GM12878 (cell line): ENCODE results near the gene ATP2B1. TPM values are rescaled to one million over a fixed set of nuclear protein-coding genes. Genes with fewer than 3 reads are reported as not detected.

Experiments used
- ATAC-seq: fragments of 200-7000 bp; cut with Tn5 transposase; 3 replicates; pipeline ENCODE4 v1.9.1; 2020; ENCODE audit warnings: mild to moderate bottlenecking, moderate library complexity
- BruUV-seq: library from RNA; stranded (reverse); fragments of 400-500 nt; replicated peaks from 2 replicates; lab custom pipeline; 2021; lab: Mats Ljungman, UMichigan
- CTCF ChIA-PET: fragments of 300-600 bp; sonication (Branson Sonifier 250); formaldehyde crosslinking; extraction: SDS; loops from one replicate; lab custom pipeline; 2021; ENCODE audit warnings: inconsistent platforms; lab: Yijun Ruan, JAX
- POLR2A ChIA-PET: fragments of 350-600 bp; formaldehyde crosslinking; extraction: SDS; loops from one replicate; lab custom pipeline; 2021; ENCODE audit warnings: inconsistent platforms; lab: Charles Lee
- RAD21 ChIA-PET: fragments of 300-600 bp; sonication (Branson Sonifier 250); formaldehyde crosslinking; loops from one replicate; lab custom pipeline; 2023; ENCODE audit warnings: antibody characterized with exemption; ENCODE audit not compliant: unreplicated experiment; lab: Charles Lee
- SMC1A ChIA-PET: fragments of 300-600 bp; sonication (Branson Sonifier 250); formaldehyde crosslinking; loops from one replicate; lab custom pipeline; 2023; ENCODE audit not compliant: unreplicated experiment, uncharacterized antibody; lab: Charles Lee
- DNase-seq: peaks from one replicate; pipeline ENCODE4 v3.0.0-alpha.2; 2011; ENCODE audit warnings: low read depth, low spot score
- FAIRE-seq: peaks from 3 replicates; lab custom pipeline; 2011; peaks lifted over from hg19 to GRCh38; lab: Jason Lieb, UNC
- H2AFZ ChIP-seq: 2 replicates; pipeline ENCODE4 v1.6.0; 2011; ENCODE audit warnings: low read depth, low read length, control low read depth; ENCODE audit not compliant: control insufficient read depth
- H3K27ac ChIP-seq: 2 replicates; pipeline ENCODE4 v1.5.1; 2011; ENCODE audit warnings: control low read depth; ENCODE audit not compliant: control insufficient read depth, insufficient read depth
- H3K27me3 ChIP-seq, 2 experiments: replicated peaks in 1 of 2; 2 replicates each; pipeline versions ENCODE4 v1.6.0 to v1.6.1; 2011; ENCODE audit warnings: low read length in 1 of 2; ENCODE audit not compliant: control insufficient read depth in 2 of 2, insufficient read depth in 2 of 2
- H3K36me3 ChIP-seq, 2 experiments: 2 replicates each; pipeline ENCODE4 v1.5.1; 2011; ENCODE audit warnings: low read length in 1 of 2; ENCODE audit not compliant: control insufficient read depth in 2 of 2, insufficient read depth in 2 of 2
- H3K4me1 ChIP-seq: 2 replicates; pipeline ENCODE4 v1.6.1; 2011; ENCODE audit warnings: mild to moderate bottlenecking, low read length, moderate library complexity, mixed read lengths; ENCODE audit not compliant: control insufficient read depth, insufficient read depth
- H3K4me2 ChIP-seq: 2 replicates; pipeline ENCODE4 v1.6.0; 2011; ENCODE audit warnings: control low read depth; ENCODE audit not compliant: control insufficient read depth, insufficient read depth
- H3K4me3 ChIP-seq: fragments of 200-600 bp; sonication (generic); 2 replicates; pipeline ENCODE4 v1.5.1; 2016
- H3K79me2 ChIP-seq: 2 replicates; pipeline ENCODE4 v1.6.0; 2011; ENCODE audit warnings: low read length; ENCODE audit not compliant: control insufficient read depth, insufficient read depth
- H3K9ac ChIP-seq: 2 replicates; pipeline ENCODE4 v1.8.0; 2011; ENCODE audit warnings: low read length, control low read depth, mixed read lengths; ENCODE audit not compliant: control insufficient read depth, insufficient read depth
- H3K9me3 ChIP-seq: replicated peaks from 3 replicates; pipeline ENCODE4 v1.5.1; 2011; ENCODE audit warnings: mild to moderate bottlenecking, low read length; ENCODE audit not compliant: control insufficient read depth, insufficient read depth
- H4K20me1 ChIP-seq: 2 replicates; pipeline ENCODE4 v1.6.0; 2011; ENCODE audit not compliant: control insufficient read depth, insufficient read depth
- MEF2A ChIP-seq: IDR thresholded peaks from 2 replicates; pipeline ENCODE4 v1.6.1; 2011; ENCODE audit warnings: low read depth, mild to moderate bottlenecking, low read length, moderate library complexity; ENCODE audit not compliant: insufficient read depth
- NBN ChIP-seq: fragments of 450-650 bp; IDR thresholded peaks from 2 replicates; pipeline ENCODE4 v1.6.1; 2016
- ZNF207 ChIP-seq: fragments of 450-650 bp; IDR thresholded peaks from 2 replicates; pipeline ENCODE4 v1.6.1; 2014; ENCODE audit warnings: antibody characterized with exemption, mild to moderate bottlenecking, borderline replicate concordance
- WGBS: methylation state at CpG from one replicate; pipeline ENCODE4 v1.1.6; 2016; ENCODE audit warnings: low lambda C conversion rate; ENCODE audit not compliant: insufficient replicate concordance, insufficient coverage; ENCODE audit errors: missing lambda C conversion rate; 5-methylcytosine and 5-hydroxymethylcytosine counted together
- in situ Hi-C: fragments of 300-500 bp; cut with MboI; formaldehyde crosslinking; loops from 9 replicates; pipeline ENCODE4 v1.14.3; 2018; ENCODE audit warnings: mixed read lengths
- intact Hi-C: fragments of 100-400 bp; cut with micrococcal nuclease; formaldehyde crosslinking; loops from one replicate; pipeline ENCODE4 v1.14.2; 2022; ENCODE audit not compliant: unreplicated experiment
- polyA plus RNA-seq, 11 experiments: library from polyadenylated mRNA; depleted of rRNA in 4 of 11; unstranded in 6 of 11; stranded (reverse) in 5 of 11; fragments of >200 nt; fragmentation: Nextera tagmentation in 4 of 11; fragmentation: Illumina TruSeq in 1 of 11; extraction: Ambion mirVana in 4 of 11; extraction: Trizol in 1 of 11; gene quantifications; 1 replicate in 1 of 11; 2 replicates in 10 of 11; pipeline versions ENCODE4 v1.2.1 to v1.2.3, GENCODE V29; 2011 to 2016; ENCODE audit warnings: inconsistent platforms in 2 of 11, missing spikeins in 2 of 11, low read depth in 1 of 11
- total RNA-seq, 4 experiments: library from RNA; depleted of rRNA in 3 of 4; stranded (reverse); fragments of >200 nt in 3 of 4; fragmentation: Illumina TruSeq in 1 of 4; extraction: Trizol in 1 of 4; gene quantifications; 2 replicates each; pipeline versions ENCODE4 v1.2.1 to v1.2.3, GENCODE V29; 2013 to 2021
- TF ChIP-seq, protein P1 (sequence below): fragments of 450-650 bp; IDR thresholded peaks from 2 replicates; pipeline ENCODE4 v1.6.1; 2017; ENCODE audit warnings: mild to moderate bottlenecking, moderate library complexity

The ATP2B1 gene
- total and polyA plus RNA-seq, 10 of the 15 experiments (the other 5 are each of a cell fraction or from before 2014, with no cell fraction given), result 15.9 to 67.8 (median 48.5) TPM

DNA sequence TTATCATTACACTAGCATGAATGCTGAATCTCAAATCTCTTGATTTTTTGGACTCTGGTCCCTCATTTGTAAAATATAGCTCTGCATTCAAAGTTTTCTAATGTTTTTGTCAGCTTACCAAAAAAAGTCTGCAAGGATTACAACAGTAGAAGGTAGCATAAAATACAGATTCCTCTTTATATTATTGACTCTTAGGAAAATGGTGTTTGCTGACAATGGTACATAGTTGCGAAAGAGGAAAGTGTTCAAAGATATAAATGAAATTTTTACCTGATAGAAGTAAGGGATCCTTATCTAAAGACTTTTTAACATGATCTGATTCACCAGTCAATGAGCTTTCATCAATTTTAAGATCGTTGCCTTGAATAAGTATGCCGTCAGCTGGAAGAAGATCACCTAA is 74.1 kb downstream of the ATP2B1 start:
- H3K36me3 ChIP-seq, result peaks cover 0 to 8% of the 10 kb centered on the region in 2 experiments; a peak in 2 of 4 replicates
- H3K27ac ChIP-seq, result no peak overlapping the region
- H2AFZ ChIP-seq, result no peak overlapping the region
- in situ Hi-C loops (no loop called here), intact Hi-C loops (no loop called here)
- no TSS peak for BruUV-seq
- DNase-seq (no peak), FAIRE-seq (no peak), ATAC-seq (no peak)
- POLR2A ChIA-PET, result interaction anchor here (1.1 kb wide), 1 partner anchor 12 kb away, joined by 3 read pairs; no protein-coding TSS in a partner anchor
- no peak overlapping the region for H3K4me2 ChIP-seq
- no peaks in the 10 kb centered on the region for H3K27me3 ChIP-seq
- no peak overlapping the region for H3K4me3 ChIP-seq
- CTCF ChIA-PET, result interaction anchor here (1.0 kb wide), 2 partner anchors 16 to 22 kb away, joined by 3 to 4 read pairs; no protein-coding TSS in a partner anchor
- no peaks in the 10 kb centered on the region for H4K20me1 ChIP-seq
- no peaks in the 10 kb centered on the region; the same call in 1 of the 2 replicates for H3K79me2 ChIP-seq
- SMC1A ChIA-PET, result interaction anchor here (0.9 to 4.6 kb wide), 6 partner anchors 13 to 316 kb away, joined by 3 to 16 read pairs (median 4); no protein-coding TSS in a partner anchor
- H3K9me3 ChIP-seq, result no peaks in the 10 kb centered on the region
- no peak for TF ChIP-seq NBN
- no peak for TF ChIP-seq MEF2A
- TF ChIP-seq ZNF207, result no peak
- TF ChIP-seq, protein P1, sequence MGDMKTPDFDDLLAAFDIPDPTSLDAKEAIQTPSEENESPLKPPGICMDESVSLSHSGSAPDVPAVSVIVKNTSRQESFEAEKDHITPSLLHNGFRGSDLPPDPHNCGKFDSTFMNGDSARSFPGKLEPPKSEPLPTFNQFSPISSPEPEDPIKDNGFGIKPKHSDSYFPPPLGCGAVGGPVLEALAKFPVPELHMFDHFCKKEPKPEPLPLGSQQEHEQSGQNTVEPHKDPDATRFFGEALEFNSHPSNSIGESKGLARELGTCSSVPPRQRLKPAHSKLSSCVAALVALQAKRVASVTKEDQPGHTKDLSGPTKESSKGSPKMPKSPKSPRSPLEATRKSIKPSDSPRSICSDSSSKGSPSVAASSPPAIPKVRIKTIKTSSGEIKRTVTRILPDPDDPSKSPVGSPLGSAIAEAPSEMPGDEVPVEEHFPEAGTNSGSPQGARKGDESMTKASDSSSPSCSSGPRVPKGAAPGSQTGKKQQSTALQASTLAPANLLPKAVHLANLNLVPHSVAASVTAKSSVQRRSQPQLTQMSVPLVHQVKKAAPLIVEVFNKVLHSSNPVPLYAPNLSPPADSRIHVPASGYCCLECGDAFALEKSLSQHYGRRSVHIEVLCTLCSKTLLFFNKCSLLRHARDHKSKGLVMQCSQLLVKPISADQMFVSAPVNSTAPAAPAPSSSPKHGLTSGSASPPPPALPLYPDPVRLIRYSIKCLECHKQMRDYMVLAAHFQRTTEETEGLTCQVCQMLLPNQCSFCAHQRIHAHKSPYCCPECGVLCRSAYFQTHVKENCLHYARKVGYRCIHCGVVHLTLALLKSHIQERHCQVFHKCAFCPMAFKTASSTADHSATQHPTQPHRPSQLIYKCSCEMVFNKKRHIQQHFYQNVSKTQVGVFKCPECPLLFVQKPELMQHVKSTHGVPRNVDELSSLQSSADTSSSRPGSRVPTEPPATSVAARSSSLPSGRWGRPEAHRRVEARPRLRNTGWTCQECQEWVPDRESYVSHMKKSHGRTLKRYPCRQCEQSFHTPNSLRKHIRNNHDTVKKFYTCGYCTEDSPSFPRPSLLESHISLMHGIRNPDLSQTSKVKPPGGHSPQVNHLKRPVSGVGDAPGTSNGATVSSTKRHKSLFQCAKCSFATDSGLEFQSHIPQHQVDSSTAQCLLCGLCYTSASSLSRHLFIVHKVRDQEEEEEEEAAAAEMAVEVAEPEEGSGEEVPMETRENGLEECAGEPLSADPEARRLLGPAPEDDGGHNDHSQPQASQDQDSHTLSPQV, result no peak
- H3K9ac ChIP-seq, result no peak overlapping the region
- RAD21 ChIA-PET, result no interaction called here
- WGBS, result 96% methylated on average over 3 of the region's 3 CpGs
- H3K4me1 ChIP-seq, result no peaks in the 10 kb centered on the region
